ACC112 (cell line): ENCODE data around the gene PEX5L.
A peak's percentile ranks its signal among the peaks of the same experiment; 100 is the strongest.

ENCODE experiments used
- H2AFZ ChIP-seq: fragments of 200-600 bp; sonication (generic); one replicate; pipeline ENCODE4 v1.6.0; 2017; ENCODE audit warnings: antibody characterized with exemption, low read length; ENCODE audit not compliant: unreplicated experiment
- H3K27ac ChIP-seq: fragments of 200-600 bp; sonication (generic); 2 replicates; pipeline ENCODE4 v1.5.1; 2014; ENCODE audit warnings: low read depth, mild to moderate bottlenecking, antibody characterized with exemption, low read length, moderate library complexity
- H3K27me3 ChIP-seq: fragments of 200-600 bp; sonication (generic); 2 replicates; pipeline ENCODE4 v1.6.1; 2014; ENCODE audit warnings: mild to moderate bottlenecking, antibody characterized with exemption, low read length, moderate library complexity, mixed read lengths; ENCODE audit not compliant: insufficient read depth
- H3K36me3 ChIP-seq: fragments of 200-600 bp; sonication (generic); 2 replicates; pipeline ENCODE4 v1.6.1; 2016; ENCODE audit warnings: mild to moderate bottlenecking, antibody characterized with exemption, low read length, moderate library complexity, mixed read lengths; ENCODE audit not compliant: insufficient read depth
- H3K4me1 ChIP-seq: fragments of 200-600 bp; sonication (generic); one replicate; pipeline ENCODE4 v1.6.1; 2016; ENCODE audit warnings: low read length, mixed read lengths; ENCODE audit not compliant: insufficient read depth, unreplicated experiment, control insufficient read depth
- H3K4me3 ChIP-seq: fragments of 200-600 bp; sonication (generic); 2 replicates; pipeline ENCODE4 v1.5.1; 2014; ENCODE audit warnings: mild to moderate bottlenecking, low read depth, low read length
- H3K79me2 ChIP-seq: fragments of 200-600 bp; sonication (generic); one replicate; pipeline ENCODE4 v1.6.0; 2016; ENCODE audit warnings: low read length; ENCODE audit not compliant: control insufficient read depth, unreplicated experiment, insufficient read depth

The PEX5L gene

GRCh38 chr3:179825527-179826246, 211.1 kb downstream of the PEX5L start:
- Histone ChIP-seq H3K27me3 (peaks cover 15% of the 10 kb centered on the region), H3K4me1 (no peaks in the 10 kb centered on the region), H2AFZ (no peak overlapping the region), H3K4me3 (no peak overlapping the region), H3K27ac (no peak overlapping the region), H3K36me3 (no peaks in the 10 kb centered on the region), H3K79me2 (no peaks in the 10 kb centered on the region)

- no peaks in the 10 kb centered on the region for H3K79me2 ChIP-seq
- no peak overlapping the region for H3K27ac ChIP-seq
- no peaks in the 10 kb centered on the region for H3K36me3 ChIP-seq
- no peak overlapping the region for H2AFZ ChIP-seq
- peaks cover 29% of the 10 kb centered on the region for H3K27me3 ChIP-seq
- H3K4me3 ChIP-seq = no peak overlapping the region
- H3K4me1 ChIP-seq = no peaks in the 10 kb centered on the region
Observed at GRCh38 chr3:179822296-179822695, 214.4 kb downstream of the PEX5L start.

DNA sequence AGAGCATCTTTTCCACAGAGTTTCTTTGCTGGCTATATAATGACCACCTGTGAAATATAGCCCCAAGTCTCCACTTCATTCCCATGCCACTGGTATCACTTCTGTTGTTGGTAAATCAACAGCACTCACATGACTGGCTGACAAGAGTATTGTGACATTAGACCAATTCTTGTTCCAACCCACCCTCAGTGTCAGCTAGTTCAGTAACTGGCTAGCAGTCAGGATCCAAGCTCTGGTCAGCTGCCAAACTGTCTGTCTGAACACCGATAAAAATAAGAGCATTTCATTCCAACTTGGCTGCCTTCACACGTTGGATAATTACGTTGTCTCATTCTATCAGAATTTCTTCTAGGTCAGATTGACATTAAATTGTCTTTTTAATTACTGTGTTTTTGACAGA, 217.4 kb downstream of the PEX5L start:
- H3K4me1 ChIP-seq = no peaks in the 10 kb centered on the region
- H3K27ac ChIP-seq = no peak overlapping the region
- H3K4me3 ChIP-seq = no peak overlapping the region
- H3K27me3 ChIP-seq = peaks cover 19% of the 10 kb centered on the region
- no peaks in the 10 kb centered on the region for H3K79me2 ChIP-seq
- H3K36me3 ChIP-seq = no peaks in the 10 kb centered on the region
- H2AFZ ChIP-seq = no peak overlapping the region

DNA sequence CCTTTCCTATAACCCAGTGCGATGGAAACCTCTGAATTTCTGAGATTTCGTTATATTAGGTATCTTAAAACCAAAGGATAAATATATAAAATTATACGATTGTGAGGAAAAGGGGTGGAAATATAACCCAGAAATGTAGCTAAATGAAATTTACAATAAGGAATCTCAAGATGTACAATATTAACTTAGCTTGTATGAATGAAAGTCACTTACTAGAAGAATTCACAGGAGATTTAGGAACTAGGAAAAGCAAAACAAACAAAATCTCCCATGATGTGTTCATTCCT, 224.7 kb downstream of the PEX5L start:
- Histone ChIP-seq H3K27me3 (no peaks in the 10 kb centered on the region), H3K36me3 (no peaks in the 10 kb centered on the region), H3K4me3 (peak overlapping the region; percentile 58; the same call in 1 of the 2 replicates), H2AFZ (peak overlapping the region; percentile 52), H3K27ac (peak overlapping the region; percentile 97), H3K4me1 (peaks cover 19% of the 10 kb centered on the region), H3K79me2 (no peaks in the 10 kb centered on the region)

DNA sequence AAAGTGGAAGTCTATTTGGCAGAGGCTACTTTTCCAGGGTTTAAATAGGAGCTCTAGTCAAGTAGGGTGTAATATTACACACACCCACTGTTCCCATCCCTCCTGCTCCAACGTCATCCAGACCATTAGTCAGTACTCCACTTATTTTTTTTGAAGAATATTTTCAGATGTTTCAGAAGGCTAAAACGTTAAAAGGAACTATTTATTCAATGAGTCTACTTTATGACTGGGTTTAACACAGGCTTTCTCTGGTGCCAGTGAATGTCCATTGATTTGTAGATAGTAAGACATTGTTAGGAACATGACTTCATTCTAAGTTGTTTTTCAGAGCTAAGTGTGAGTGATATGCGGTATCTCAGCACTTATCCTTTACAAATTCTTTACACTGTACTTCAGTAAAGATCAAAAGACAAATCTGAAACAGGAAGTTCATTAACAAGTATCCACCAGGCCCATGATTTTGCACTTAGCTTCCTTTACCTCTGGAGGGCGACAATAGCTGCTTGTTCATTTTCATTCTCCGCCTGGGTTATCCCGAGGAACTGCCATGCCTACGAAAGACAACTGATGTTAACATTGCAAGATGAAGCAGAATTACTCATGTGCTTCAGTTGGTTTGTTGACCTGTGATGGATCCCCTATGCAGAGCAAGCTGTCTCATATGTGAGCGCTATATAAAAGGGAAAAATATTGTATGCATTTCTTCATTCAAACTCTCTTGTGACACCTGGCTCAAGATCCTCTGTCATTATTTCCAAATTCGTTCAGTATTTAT, 225.2 kb downstream of the PEX5L start:
- H3K4me3 ChIP-seq = peak overlapping the region; percentile 58
- peaks cover 19% of the 10 kb centered on the region for H3K4me1 ChIP-seq
- peak overlapping the region; percentile 97 for H3K27ac ChIP-seq
- H3K79me2 ChIP-seq = no peaks in the 10 kb centered on the region
- H2AFZ ChIP-seq = peak overlapping the region; percentile 96
- no peaks in the 10 kb centered on the region for H3K36me3 ChIP-seq
- no peaks in the 10 kb centered on the region for H3K27me3 ChIP-seq

GRCh38 chr3:179809639-179810038, 227.1 kb downstream of the PEX5L start:
- Histone ChIP-seq H2AFZ (no peak overlapping the region), H3K4me1 (peaks cover 19% of the 10 kb centered on the region), H3K79me2 (no peaks in the 10 kb centered on the region), H3K27me3 (no peaks in the 10 kb centered on the region), H3K4me3 (no peak overlapping the region), H3K36me3 (no peaks in the 10 kb centered on the region), H3K27ac (no peak overlapping the region)

- no peak overlapping the region for H2AFZ ChIP-seq
Observed at GRCh38 chr3:179807588-179807987, 229.1 kb downstream of the PEX5L start.

DNA sequence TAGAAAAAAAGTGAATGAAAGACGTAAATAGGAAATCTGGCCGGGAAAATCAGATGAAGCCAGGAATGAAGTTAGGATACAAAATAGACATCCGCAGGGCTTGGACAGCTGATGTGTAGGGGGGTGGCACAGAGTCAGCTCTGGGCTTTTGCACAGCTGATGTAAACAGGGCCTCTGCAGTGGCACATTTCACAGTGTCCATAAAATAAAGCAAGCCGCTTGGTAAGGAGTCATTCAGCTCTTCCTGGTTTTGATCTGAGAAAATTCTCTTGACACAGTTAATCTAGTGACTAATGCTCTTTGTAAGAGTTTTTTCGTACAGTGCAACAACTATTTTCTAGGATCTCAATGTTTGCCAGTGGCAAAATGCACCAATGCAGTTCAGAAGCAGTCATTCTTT, 230.6 kb downstream of the PEX5L start:
- H3K27me3 ChIP-seq = no peaks in the 10 kb centered on the region
- peaks cover 17% of the 10 kb centered on the region for H3K4me1 ChIP-seq
- no peak overlapping the region for H3K27ac ChIP-seq
- no peak overlapping the region for H3K4me3 ChIP-seq
- no peaks in the 10 kb centered on the region for H3K36me3 ChIP-seq
- H2AFZ ChIP-seq = no peak overlapping the region
- no peaks in the 10 kb centered on the region for H3K79me2 ChIP-seq

More at GRCh38 chr3:179807588-179807987, 229.1 kb downstream of the PEX5L start:
- H3K4me3 ChIP-seq = no peak overlapping the region
- H3K79me2 ChIP-seq = no peaks in the 10 kb centered on the region
- no peaks in the 10 kb centered on the region for H3K36me3 ChIP-seq
- no peaks in the 10 kb centered on the region for H3K27me3 ChIP-seq
- no peak overlapping the region for H3K27ac ChIP-seq
- peaks cover 19% of the 10 kb centered on the region for H3K4me1 ChIP-seq

- Histone ChIP-seq H3K27ac (peak overlapping the region; percentile 62), H3K27me3 (no peaks in the 10 kb centered on the region), H3K36me3 (no peaks in the 10 kb centered on the region), H3K4me1 (peaks cover 13% of the 10 kb centered on the region), H3K4me3 (no peak overlapping the region), H3K79me2 (no peaks in the 10 kb centered on the region), H2AFZ (no peak overlapping the region)
Observed at GRCh38 chr3:179801856-179802255, 234.9 kb downstream of the PEX5L start.

DNA sequence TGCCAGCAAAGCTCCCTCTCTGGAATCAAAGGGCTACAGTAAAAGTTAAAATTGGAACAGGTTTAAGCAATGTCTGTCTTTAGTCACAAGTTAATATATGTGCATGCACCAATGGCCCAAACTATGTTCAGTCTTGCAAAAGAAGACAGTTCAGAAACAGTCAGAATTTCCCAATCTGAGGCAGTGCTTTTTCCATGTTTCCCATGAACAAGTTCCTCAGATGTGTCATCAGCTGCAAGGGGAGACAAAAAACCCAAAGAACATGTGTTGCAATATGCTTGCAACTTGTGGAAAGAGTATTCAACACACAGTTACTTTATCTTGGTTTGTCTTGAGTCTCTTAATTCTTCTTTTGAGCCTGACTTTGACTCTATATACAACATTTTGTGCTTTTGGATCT, 235.5 kb downstream of the PEX5L start:
- Histone ChIP-seq H3K27ac (peak overlapping the region; percentile 62), H3K27me3 (no peaks in the 10 kb centered on the region), H3K79me2 (no peaks in the 10 kb centered on the region), H3K4me1 (peaks cover 13% of the 10 kb centered on the region), H3K4me3 (no peak overlapping the region), H3K36me3 (no peaks in the 10 kb centered on the region), H2AFZ (no peak overlapping the region)

GRCh38 chr3:179797192-179797591, 239.5 kb downstream of the PEX5L start:
- H3K4me1 ChIP-seq = peaks cover 13% of the 10 kb centered on the region

More at GRCh38 chr3:179797192-179797591, 239.5 kb downstream of the PEX5L start:
- no peaks in the 10 kb centered on the region for H3K36me3 ChIP-seq
- no peaks in the 10 kb centered on the region for H3K27me3 ChIP-seq
- no peaks in the 10 kb centered on the region for H3K79me2 ChIP-seq
- no peak overlapping the region for H3K27ac ChIP-seq
- H2AFZ ChIP-seq = no peak overlapping the region
- no peak overlapping the region for H3K4me3 ChIP-seq
